Gastrocnemius medialis (tissue), 4 donors: ENCODE results near the gene PSMD7.

ENCODE experiments used
- CTCF ChIP-seq, 5 experiments: fragments of 450-650 bp in 3 of 5; fragments of 200-600 bp in 2 of 5; sonication (generic) in 2 of 5; IDR thresholded peaks in 4 of 5; conservative IDR thresholded peaks in 1 of 5; 1 replicate in 4 of 5; 2 replicates in 1 of 5; pipeline ENCODE4 v1.5.1; 2016 to 2019; ENCODE audit warnings: antibody characterized with exemption in 5 of 5, mild to moderate bottlenecking in 3 of 5, moderate library complexity in 3 of 5
- POLR2A ChIP-seq, 2 donors: fragments of 450-650 bp; IDR thresholded peaks; one replicate each; pipeline ENCODE4 v1.6.1; 2017; ENCODE audit warnings: antibody characterized with exemption in 2 of 2, mild to moderate bottlenecking in 2 of 2, moderate library complexity in 2 of 2

GRCh38 chr16:74325641-74326040 is 29.0 kb downstream of the PSMD7 start:
- no peak for TF ChIP-seq POLR2A (IDR thresholded peaks at IDR 0.05)
- TF ChIP-seq CTCF (IDR thresholded peaks at IDR 0.05 in 4 of 5, conservative IDR thresholded peaks at IDR 0.05 in 1 of 5), result no peak
